Activated CD4-positive, alpha-beta T cell treated with anti-CD3 and anti-CD28 coated beads, Interleukin-2, amount 50 U/mL, for 4 hours (primary cell): ENCODE measurements around the gene FOXB2.

Experiments
- DNase-seq, 2 experiments: peaks; one replicate each; pipeline ENCODE4 v3.0.0-alpha.2; 2020

The FOXB2 gene

DNA sequence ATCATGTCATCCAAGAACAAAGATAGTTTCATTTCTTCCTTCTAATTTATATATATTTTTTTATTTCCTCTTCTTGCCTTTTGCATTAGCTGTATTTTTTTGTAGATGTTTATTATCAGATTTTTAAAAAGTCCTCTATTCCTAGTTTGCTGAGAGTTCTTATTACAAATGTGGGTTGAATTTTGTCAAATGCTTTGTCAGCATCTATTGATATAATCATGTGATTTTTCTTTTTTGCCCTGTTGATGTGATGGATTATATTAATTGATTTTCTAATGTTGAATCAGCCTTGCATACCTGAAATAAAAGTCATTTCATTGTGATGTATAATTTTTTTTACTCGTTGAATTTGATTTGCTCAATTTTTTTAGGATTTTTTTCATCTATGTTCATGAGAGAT is 46.9 kb downstream of the FOXB2 start:
- no peak for DNase-seq
